Left lobe of liver (tissue), 2 donors: ENCODE data around the gene DBX1. TPM values are rescaled to one million over a fixed set of nuclear protein-coding genes. Genes with fewer than 3 reads are reported as not detected.
"Not testable (repeated sequence)": the region's sequence is repeated elsewhere in the genome, so short reads cannot be mapped to it uniquely, and the experiment has no call there.

Source experiments
- ATAC-seq: fragments of 200-7000 bp; cut with Tn5 transposase; one replicate; pipeline ENCODE4 v1.9.1; 2020; ENCODE audit warnings: mild to moderate bottlenecking, moderate library complexity
- DNase-seq: peaks from one replicate; pipeline ENCODE4 v3.0.0-alpha.2; 2020; ENCODE audit warnings: low spot score
- total RNA-seq: library from RNA; stranded (reverse); gene quantifications from one replicate; pipeline ENCODE4 v1.2.1, GENCODE V29; 2021
- donor health status: DM: no; HTN: no; CAD: no; lungs with moderate emphysema.
- donor health status: DM: no; HTN: yes; CAD: no.

The DBX1 gene
- not detected for total RNA-seq

- DNase-seq: no peak
- ATAC-seq: no peak
Measured at GRCh38 chr11:20160425-20161229, at the start of gene DBX1. Gene DBX1, minus strand, starts transcription at chr11:20160475. Its CDS starts 151 bp downstream, at chr11:20160324.

- ATAC-seq (no peak), DNase-seq (no peak)
Measured at GRCh38 chr11:20208622-20209111, 48.4 kb upstream of the DBX1 start.

GRCh38 chr11:20207781-20208621 is 47.7 kb upstream of the DBX1 start:
- no peak for DNase-seq
- ATAC-seq: no peak

- ATAC-seq (no peak), DNase-seq (no peak)
Measured at GRCh38 chr11:20205807-20206206, 45.5 kb upstream of the DBX1 start.

GRCh38 chr11:20204681-20205080 is 44.4 kb upstream of the DBX1 start:
- DNase-seq (no peak), ATAC-seq (no peak)

GRCh38 chr11:20203831-20204230 is 43.6 kb upstream of the DBX1 start:
- DNase-seq (no peak), ATAC-seq (no peak)

GRCh38 chr11:20201231-20201630 is 41.0 kb upstream of the DBX1 start:
- ATAC-seq (no peak), DNase-seq (no peak)

GRCh38 chr11:20200331-20200955 is 40.2 kb upstream of the DBX1 start:
- ATAC-seq, DNase-seq: not testable (repeated sequence)

- no peak for ATAC-seq
- no peak for DNase-seq
Measured at GRCh38 chr11:20197881-20198280, 37.6 kb upstream of the DBX1 start.

- DNase-seq (no peak), ATAC-seq (no peak)
Measured at GRCh38 chr11:20194470-20194869, 34.2 kb upstream of the DBX1 start.

- DNase-seq: no peak
- no peak for ATAC-seq
Measured at GRCh38 chr11:20193307-20193706, 33.0 kb upstream of the DBX1 start.

- no peak for ATAC-seq
- DNase-seq: no peak
Measured at GRCh38 chr11:20192641-20193040, 32.4 kb upstream of the DBX1 start.

GRCh38 chr11:20192151-20192550 is 31.9 kb upstream of the DBX1 start:
- ATAC-seq: no peak
- DNase-seq: no peak

- ATAC-seq (no peak), DNase-seq (no peak)
Measured at GRCh38 chr11:20178976-20179375, 18.7 kb upstream of the DBX1 start.

- ATAC-seq (no peak), DNase-seq (no peak)
Measured at GRCh38 chr11:20177136-20177535, 16.9 kb upstream of the DBX1 start.

- ATAC-seq (no peak), DNase-seq (no peak)
Measured at GRCh38 chr11:20172721-20173447, 12.6 kb upstream of the DBX1 start.

- DNase-seq: no peak
- no peak for ATAC-seq
Measured at GRCh38 chr11:20163783-20164481, 3.7 kb upstream of the DBX1 start.

GRCh38 chr11:20162824-20163782 is 2.8 kb upstream of the DBX1 start:
- peak; percentile 22 for ATAC-seq
- DNase-seq: no peak
